HEK293 (cell line): Measurements from ENCODE around the gene LRP1.

Source experiments
- FEZF1 ChIP-seq: fragments of 450-650 bp; formaldehyde crosslinking; IDR thresholded peaks from 2 replicates; pipeline ENCODE4 v1.5.1; 2016; ENCODE audit warnings: missing biosample characterization, missing genetic modification characterization
- KLF10 ChIP-seq: fragments of 450-650 bp; IDR thresholded peaks from 2 replicates; pipeline ENCODE4 v1.5.1; 2018; ENCODE audit warnings: missing biosample characterization, mild to moderate bottlenecking, missing genetic modification characterization
- SCRT2 ChIP-seq: fragments of 450-650 bp; formaldehyde crosslinking; IDR thresholded peaks from 2 replicates; pipeline ENCODE4 v1.5.1; 2016; ENCODE audit warnings: missing biosample characterization, missing genetic modification characterization
- SP7 ChIP-seq: fragments of 450-650 bp; formaldehyde crosslinking; IDR thresholded peaks from 2 replicates; pipeline ENCODE4 v1.5.1; 2016; ENCODE audit warnings: missing biosample characterization, missing genetic modification characterization
- TRIM28 ChIP-seq: IDR thresholded peaks from 2 replicates; pipeline ENCODE4 v1.6.1; 2011; ENCODE audit warnings: low read length, control low read depth, borderline replicate concordance
- YY2 ChIP-seq: fragments of 450-650 bp; formaldehyde crosslinking; IDR thresholded peaks from 2 replicates; pipeline ENCODE4 v1.5.1; 2016; ENCODE audit warnings: missing biosample characterization, missing genetic modification characterization
- ZBTB1 ChIP-seq: fragments of 450-650 bp; formaldehyde crosslinking; IDR thresholded peaks from 2 replicates; pipeline ENCODE4 v1.5.1; 2016; ENCODE audit warnings: missing biosample characterization, missing genetic modification characterization
- ZBTB7A ChIP-seq: fragments of 450-650 bp; formaldehyde crosslinking; IDR thresholded peaks from 2 replicates; pipeline ENCODE4 v1.5.1; 2016; ENCODE audit warnings: low read depth, missing biosample characterization, missing genetic modification characterization
- ZIC2 ChIP-seq: fragments of 450-650 bp; formaldehyde crosslinking; IDR thresholded peaks from 2 replicates; pipeline ENCODE4 v1.5.1; 2016; ENCODE audit warnings: missing biosample characterization, missing genetic modification characterization
- ZNF132 ChIP-seq: fragments of 450-650 bp; formaldehyde crosslinking; IDR thresholded peaks from 2 replicates; pipeline ENCODE4 v1.5.1; 2017; ENCODE audit warnings: missing biosample characterization, missing genetic modification characterization, borderline replicate concordance
- ZNF138 ChIP-seq: fragments of 450-650 bp; formaldehyde crosslinking; IDR thresholded peaks from 2 replicates; pipeline ENCODE4 v1.5.1; 2016; ENCODE audit warnings: missing biosample characterization, missing genetic modification characterization, borderline replicate concordance
- ZNF146 ChIP-seq: fragments of 450-650 bp; formaldehyde crosslinking; IDR thresholded peaks from 2 replicates; pipeline ENCODE4 v1.5.1; 2016; ENCODE audit warnings: missing biosample characterization, missing genetic modification characterization
- ZNF155 ChIP-seq: fragments of 450-650 bp; formaldehyde crosslinking; IDR thresholded peaks from 2 replicates; pipeline ENCODE4 v1.5.1; 2016; ENCODE audit warnings: missing biosample characterization, missing genetic modification characterization
- ZNF16 ChIP-seq: fragments of 450-650 bp; formaldehyde crosslinking; IDR thresholded peaks from 2 replicates; pipeline ENCODE4 v1.5.1; 2016; ENCODE audit warnings: low read depth, missing biosample characterization, missing genetic modification characterization
- ZNF169 ChIP-seq: fragments of 450-650 bp; formaldehyde crosslinking; IDR thresholded peaks from 2 replicates; pipeline ENCODE4 v1.5.1; 2016; ENCODE audit warnings: missing biosample characterization, missing genetic modification characterization
- ZNF211 ChIP-seq: fragments of 450-650 bp; formaldehyde crosslinking; IDR thresholded peaks from 2 replicates; pipeline ENCODE4 v1.5.1; 2016; ENCODE audit warnings: low read depth, missing biosample characterization, missing genetic modification characterization
- ZNF221 ChIP-seq: fragments of 450-650 bp; formaldehyde crosslinking; IDR thresholded peaks from 2 replicates; pipeline ENCODE4 v1.5.1; 2017; ENCODE audit warnings: missing biosample characterization, missing genetic modification characterization, borderline replicate concordance
- ZNF223 ChIP-seq: fragments of 450-650 bp; formaldehyde crosslinking; IDR thresholded peaks from 2 replicates; pipeline ENCODE4 v1.5.1; 2016; ENCODE audit warnings: missing biosample characterization, missing genetic modification characterization
- ZNF324 ChIP-seq: fragments of 450-650 bp; formaldehyde crosslinking; IDR thresholded peaks from 2 replicates; pipeline ENCODE4 v1.5.1; 2016; ENCODE audit warnings: missing biosample characterization, missing genetic modification characterization
- ZNF335 ChIP-seq: fragments of 450-650 bp; formaldehyde crosslinking; conservative IDR thresholded peaks from 2 replicates; pipeline ENCODE4 v1.5.1; 2016; ENCODE audit warnings: missing biosample characterization, missing genetic modification characterization
- ZNF398 ChIP-seq: fragments of 450-650 bp; formaldehyde crosslinking; IDR thresholded peaks from 2 replicates; pipeline ENCODE4 v1.5.1; 2017; ENCODE audit warnings: missing biosample characterization, missing genetic modification characterization
- ZNF416 ChIP-seq: fragments of 450-650 bp; formaldehyde crosslinking; IDR thresholded peaks from 2 replicates; pipeline ENCODE4 v1.5.1; 2016; ENCODE audit warnings: missing biosample characterization, missing genetic modification characterization
- ZNF510 ChIP-seq: fragments of 450-650 bp; formaldehyde crosslinking; IDR thresholded peaks from 2 replicates; pipeline ENCODE4 v1.5.1; 2018; ENCODE audit warnings: mild to moderate bottlenecking, missing genetic modification characterization, missing biosample characterization; ENCODE audit not compliant: insufficient replicate concordance
- ZNF514 ChIP-seq: fragments of 450-650 bp; formaldehyde crosslinking; IDR thresholded peaks from 2 replicates; pipeline ENCODE4 v1.5.1; 2016; ENCODE audit warnings: missing biosample characterization, missing genetic modification characterization
- ZNF530 ChIP-seq: fragments of 450-650 bp; formaldehyde crosslinking; IDR thresholded peaks from 2 replicates; pipeline ENCODE4 v1.5.1; 2016; ENCODE audit warnings: low read depth, missing biosample characterization, missing genetic modification characterization
- ZNF560 ChIP-seq: fragments of 450-650 bp; formaldehyde crosslinking; IDR thresholded peaks from 2 replicates; pipeline ENCODE4 v1.5.1; 2017; ENCODE audit warnings: missing biosample characterization, missing genetic modification characterization, borderline replicate concordance
- ZNF571 ChIP-seq: fragments of 450-650 bp; formaldehyde crosslinking; IDR thresholded peaks from 2 replicates; pipeline ENCODE4 v1.5.0; 2017; ENCODE audit warnings: missing biosample characterization, missing genetic modification characterization
- ZNF639 ChIP-seq: fragments of 450-650 bp; formaldehyde crosslinking; IDR thresholded peaks from 2 replicates; pipeline ENCODE4 v1.5.1; 2016; ENCODE audit warnings: missing biosample characterization, missing genetic modification characterization
- ZNF660 ChIP-seq: fragments of 450-650 bp; IDR thresholded peaks from 2 replicates; pipeline ENCODE4 v1.5.1; 2018; ENCODE audit warnings: missing biosample characterization, mild to moderate bottlenecking, missing genetic modification characterization
- ZNF664 ChIP-seq: fragments of 450-650 bp; formaldehyde crosslinking; IDR thresholded peaks from 2 replicates; pipeline ENCODE4 v1.5.1; 2016; ENCODE audit warnings: missing biosample characterization, missing genetic modification characterization
- ZNF707 ChIP-seq: fragments of 450-650 bp; formaldehyde crosslinking; IDR thresholded peaks from 2 replicates; pipeline ENCODE4 v1.5.1; 2016; ENCODE audit warnings: missing biosample characterization, missing genetic modification characterization
- TF ChIP-seq, protein P1 (sequence below): fragments of 450-650 bp; formaldehyde crosslinking; IDR thresholded peaks from 2 replicates; pipeline ENCODE4 v1.5.1; 2017; ENCODE audit warnings: missing biosample characterization, missing genetic modification characterization
- TF ChIP-seq, protein P2 (sequence below): fragments of 450-650 bp; formaldehyde crosslinking; IDR thresholded peaks from 2 replicates; pipeline ENCODE4 v1.5.1; 2016; ENCODE audit warnings: missing biosample characterization, missing genetic modification characterization
- TF ChIP-seq, protein P3 (sequence below): fragments of 450-650 bp; formaldehyde crosslinking; IDR thresholded peaks from 2 replicates; pipeline ENCODE4 v1.5.1; 2016; ENCODE audit warnings: missing biosample characterization, missing genetic modification characterization

The LRP1 gene

DNA sequence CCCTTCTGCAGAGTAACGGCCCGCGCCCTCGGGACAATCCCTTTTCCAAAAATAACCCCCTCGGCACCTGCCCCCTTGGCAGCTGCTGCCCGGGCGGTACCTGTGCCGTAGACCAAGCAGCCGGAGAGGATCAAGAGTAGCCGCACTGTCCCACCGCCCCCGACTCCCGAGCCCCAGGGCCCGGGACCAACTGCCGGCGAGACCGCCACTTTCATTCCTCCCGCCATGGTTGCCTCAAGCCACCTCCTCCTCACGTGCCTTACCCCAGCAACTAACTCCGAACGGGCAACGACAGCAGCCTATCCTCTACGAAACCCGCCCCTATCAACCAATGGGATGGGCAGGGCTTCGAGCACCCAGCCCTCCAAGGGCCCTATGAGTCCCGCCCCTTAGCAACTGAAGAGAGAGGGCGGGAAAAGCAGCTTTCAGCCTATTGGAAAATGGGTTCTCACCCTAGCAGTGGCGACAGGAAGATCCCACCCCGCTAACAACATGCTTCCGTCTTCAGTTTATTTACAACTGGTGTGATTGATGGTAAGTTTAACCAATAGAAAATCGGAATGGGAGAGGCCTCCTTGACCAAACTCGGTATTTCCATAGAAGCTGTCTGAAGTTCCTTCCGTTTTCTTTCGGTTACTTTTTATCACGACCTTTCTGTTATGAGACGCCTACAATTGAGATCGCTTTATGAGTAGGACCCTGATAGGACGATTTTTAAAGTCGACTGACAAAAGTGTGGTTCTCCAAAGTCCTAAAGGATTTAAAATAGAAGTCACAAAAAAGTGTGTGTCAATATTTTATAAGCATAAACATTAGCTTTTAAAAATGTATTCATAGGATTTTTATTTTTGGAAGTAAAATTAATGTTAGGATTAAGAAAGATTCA lies 49.5 kb upstream of the LRP1 start, which contains the start of gene NEMP1 (continued):
- TF ChIP-seq, protein P1, sequence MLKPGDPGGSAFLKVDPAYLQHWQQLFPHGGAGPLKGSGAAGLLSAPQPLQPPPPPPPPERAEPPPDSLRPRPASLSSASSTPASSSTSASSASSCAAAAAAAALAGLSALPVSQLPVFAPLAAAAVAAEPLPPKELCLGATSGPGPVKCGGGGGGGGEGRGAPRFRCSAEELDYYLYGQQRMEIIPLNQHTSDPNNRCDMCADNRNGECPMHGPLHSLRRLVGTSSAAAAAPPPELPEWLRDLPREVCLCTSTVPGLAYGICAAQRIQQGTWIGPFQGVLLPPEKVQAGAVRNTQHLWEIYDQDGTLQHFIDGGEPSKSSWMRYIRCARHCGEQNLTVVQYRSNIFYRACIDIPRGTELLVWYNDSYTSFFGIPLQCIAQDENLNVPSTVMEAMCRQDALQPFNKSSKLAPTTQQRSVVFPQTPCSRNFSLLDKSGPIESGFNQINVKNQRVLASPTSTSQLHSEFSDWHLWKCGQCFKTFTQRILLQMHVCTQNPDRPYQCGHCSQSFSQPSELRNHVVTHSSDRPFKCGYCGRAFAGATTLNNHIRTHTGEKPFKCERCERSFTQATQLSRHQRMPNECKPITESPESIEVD = no peak
- TF ChIP-seq KLF10 (tag by site-specific recombination) = peak; percentile 44; the same call in 1 of the 2 replicates
- TF ChIP-seq ZIC2 (tag by site-specific recombination) = no peak; the same call in 1 of the 2 replicates
- no peak for TF ChIP-seq ZNF416 (tag by site-specific recombination)
- no peak for TF ChIP-seq ZNF560
- no peak for TF ChIP-seq ZNF221
- TF ChIP-seq SCRT2 (tag by site-specific recombination) = no peak
- TF ChIP-seq ZNF530 = no peak
- TF ChIP-seq TRIM28 = no peak
- no peak for TF ChIP-seq FEZF1 (tag by site-specific recombination)
- peak; percentile 72 for TF ChIP-seq ZNF335
- no peak for TF ChIP-seq ZNF223 (tag by site-specific recombination)
- no peak for TF ChIP-seq ZNF16
- peak; percentile 81 for TF ChIP-seq ZNF660 (tag by site-specific recombination)
- no peak for TF ChIP-seq ZNF664 (tag by site-specific recombination)
- no peak for TF ChIP-seq ZBTB1
- no peak for TF ChIP-seq ZNF169 (tag by site-specific recombination)
- TF ChIP-seq ZNF514 = no peak
- TF ChIP-seq ZNF155 = no peak
- TF ChIP-seq, protein P2, sequence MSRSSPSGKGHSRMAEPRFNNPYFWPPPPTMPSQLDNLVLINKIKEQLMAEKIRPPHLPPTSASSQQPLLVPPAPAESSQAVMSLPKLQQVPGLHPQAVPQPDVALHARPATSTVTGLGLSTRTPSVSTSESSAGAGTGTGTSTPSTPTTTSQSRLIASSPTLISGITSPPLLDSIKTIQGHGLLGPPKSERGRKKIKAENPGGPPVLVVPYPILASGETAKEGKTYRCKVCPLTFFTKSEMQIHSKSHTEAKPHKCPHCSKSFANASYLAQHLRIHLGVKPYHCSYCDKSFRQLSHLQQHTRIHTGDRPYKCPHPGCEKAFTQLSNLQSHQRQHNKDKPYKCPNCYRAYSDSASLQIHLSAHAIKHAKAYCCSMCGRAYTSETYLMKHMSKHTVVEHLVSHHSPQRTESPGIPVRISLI = no peak
- no peak for TF ChIP-seq ZNF211 (tag by site-specific recombination)
- TF ChIP-seq, protein P3, sequence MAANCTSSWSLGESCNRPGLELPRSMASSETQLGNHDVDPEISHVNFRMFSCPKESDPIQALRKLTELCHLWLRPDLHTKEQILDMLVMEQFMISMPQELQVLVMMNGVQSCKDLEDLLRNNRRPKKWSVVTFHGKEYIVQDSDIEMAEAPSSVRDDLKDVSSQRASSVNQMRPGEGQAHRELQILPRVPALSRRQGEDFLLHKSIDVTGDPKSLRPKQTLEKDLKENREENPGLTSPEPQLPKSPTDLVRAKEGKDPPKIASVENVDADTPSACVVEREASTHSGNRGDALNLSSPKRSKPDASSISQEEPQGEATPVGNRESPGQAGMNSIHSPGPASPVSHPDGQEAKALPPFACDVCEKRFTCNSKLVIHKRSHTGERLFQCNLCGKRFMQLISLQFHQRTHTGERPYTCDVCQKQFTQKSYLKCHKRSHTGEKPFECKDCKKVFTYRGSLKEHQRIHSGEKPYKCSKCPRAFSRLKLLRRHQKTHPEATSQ (tag by site-specific recombination) = no peak
- TF ChIP-seq ZNF324 (tag by site-specific recombination) = peak; percentile 70; the same call in 1 of the 2 replicates
- no peak for TF ChIP-seq ZNF138 (tag by site-specific recombination)
- TF ChIP-seq ZBTB7A (tag by site-specific recombination) = 0 out of 2 replicates have a peak, but pooled peaks have one; percentile 56
- TF ChIP-seq ZNF510 = no peak
- TF ChIP-seq ZNF639 (tag by site-specific recombination) = peak; percentile 50; the same call in 1 of the 2 replicates
- TF ChIP-seq YY2 (tag by site-specific recombination) = peak; percentile 89
- no peak for TF ChIP-seq ZNF707
- TF ChIP-seq ZNF146 = no peak
- peak; percentile 72 for TF ChIP-seq SP7
- no peak for TF ChIP-seq ZNF571
- TF ChIP-seq ZNF132 (tag by site-specific recombination) = no peak
- no peak for TF ChIP-seq ZNF398
